ENCODE data around the gene PTGR2. TPM values are rescaled to one million over a fixed set of nuclear protein-coding genes. Genes with fewer than 3 reads are reported as not detected.

The PTGR2 gene
- total and polyA plus RNA-seq, 3 experiments from 2014 or later = 3.0 to 4.2 (median 3.3) TPM

GRCh38 chr14:73814153-73814552 lies 37.5 kb upstream of the PTGR2 start:
- Histone ChIP-seq H3K4me1 (ENCODE audit: insufficient read depth, low read length) (no peaks in the 10 kb centered on the region), H3K4me3 (ENCODE audit: low read length) (no peak overlapping the region), H3K27me3 (ENCODE audit: insufficient read depth, low read length, poor library complexity, severe bottlenecking) (no peaks in the 10 kb centered on the region), H3K36me3 (ENCODE audit: insufficient read depth, low read length) (no peaks in the 10 kb centered on the region), H3K27ac (ENCODE audit: low read depth, low read length) (no peak overlapping the region), H3K9me3 (ENCODE audit: low read length) (no peaks in the 10 kb centered on the region)
- ChIA-PET CTCF (interaction anchor here (1.1 to 2.2 kb wide), 3 partner anchors 11 to 86 kb away, joined by 3 to 7 read pairs (median 5); no protein-coding TSS in a partner anchor), POLR2A (no interaction called here)
- Mint-ChIP-seq H3K27ac (peak overlapping the region in 1 of 8 donors; percentile 43), H3K9me3 (no peaks in the 10 kb centered on the region), H3K36me3 (no peaks in the 10 kb centered on the region), H3K4me3 (no peak overlapping the region), H3K4me1 (peaks cover 0 to 5% (median 0%) of the 10 kb centered on the region in 3 donors), H3K27me3 (peaks cover 0 to 4% of the 10 kb centered on the region in 2 donors)
- no peak for DNase-seq

- H3K27me3 ChIP-seq (ENCODE audit: insufficient read depth, low read length, poor library complexity, severe bottlenecking) = no peaks in the 10 kb centered on the region
- no peak overlapping the region for H3K4me3 ChIP-seq (ENCODE audit: low read length)
- H3K36me3 ChIP-seq (ENCODE audit: insufficient read depth, low read length) = no peaks in the 10 kb centered on the region
- H3K4me1 ChIP-seq (ENCODE audit: insufficient read depth, low read length) = no peaks in the 10 kb centered on the region
- Mint-ChIP-seq H3K4me1 (peaks cover 0 to 5% (median 0%) of the 10 kb centered on the region in 3 donors), H3K27me3 (peaks cover 0 to 3% of the 10 kb centered on the region in 2 donors), H3K9me3 (no peaks in the 10 kb centered on the region), H3K4me3 (no peak overlapping the region), H3K36me3 (no peaks in the 10 kb centered on the region), H3K27ac (no peak overlapping the region)
- H3K9me3 ChIP-seq (ENCODE audit: low read length) = no peaks in the 10 kb centered on the region
- H3K27ac ChIP-seq (ENCODE audit: low read depth, low read length) = no peak overlapping the region
- CTCF ChIA-PET = interaction anchor here (0.7 kb wide), 1 partner anchor 89 kb away, joined by 4 read pairs; no protein-coding TSS in a partner anchor
- DNase-seq = no peak
- POLR2A ChIA-PET = no interaction called here
These were observed 35.8 kb upstream of the PTGR2 start for GRCh38 chr14:73815849-73816248.

GRCh38 chr14:73816393-73816816 lies 35.2 kb upstream of the PTGR2 start:
- DNase-seq = no peak
- H3K9me3 Mint-ChIP-seq = no peaks in the 10 kb centered on the region
- no peak overlapping the region for H3K4me3 Mint-ChIP-seq
- Histone ChIP-seq H3K27me3 (ENCODE audit: insufficient read depth, low read length, poor library complexity, severe bottlenecking) (no peaks in the 10 kb centered on the region), H3K9me3 (ENCODE audit: low read length) (no peaks in the 10 kb centered on the region), H3K4me3 (ENCODE audit: low read length) (no peak overlapping the region), H3K27ac (ENCODE audit: low read depth, low read length) (no peak overlapping the region), H3K36me3 (ENCODE audit: insufficient read depth, low read length) (no peaks in the 10 kb centered on the region), H3K4me1 (ENCODE audit: insufficient read depth, low read length) (no peaks in the 10 kb centered on the region)
- ChIA-PET POLR2A (no interaction called here), CTCF (interaction anchor here (1.5 kb wide), 1 partner anchor 30 kb away, joined by 3 read pairs; no protein-coding TSS in a partner anchor)
- H3K27me3 Mint-ChIP-seq = no peaks in the 10 kb centered on the region
- H3K27ac Mint-ChIP-seq = peak overlapping the region in 1 of 8 donors; percentile 51
- no peaks in the 10 kb centered on the region for H3K36me3 Mint-ChIP-seq
- H3K4me1 Mint-ChIP-seq = peaks cover 0 to 5% (median 0%) of the 10 kb centered on the region in 3 donors

GRCh38 chr14:73817020-73817655 lies 34.5 kb upstream of the PTGR2 start:
- ChIA-PET CTCF (interaction anchor here (1.5 kb wide), 1 partner anchor 31 kb away, joined by 3 read pairs; no protein-coding TSS in a partner anchor), POLR2A (no interaction called here)
- H3K36me3 Mint-ChIP-seq = no peaks in the 10 kb centered on the region
- Histone ChIP-seq H3K27ac (ENCODE audit: low read depth, low read length) (no peak overlapping the region), H3K4me3 (ENCODE audit: low read length) (no peak overlapping the region), H3K9me3 (ENCODE audit: low read length) (no peaks in the 10 kb centered on the region), H3K4me1 (ENCODE audit: insufficient read depth, low read length) (no peaks in the 10 kb centered on the region), H3K36me3 (ENCODE audit: insufficient read depth, low read length) (no peaks in the 10 kb centered on the region), H3K27me3 (ENCODE audit: insufficient read depth, low read length, poor library complexity, severe bottlenecking) (no peaks in the 10 kb centered on the region)
- H3K27me3 Mint-ChIP-seq = peaks cover 0 to 2% of the 10 kb centered on the region in 2 donors
- DNase-seq = no peak
- no peaks in the 10 kb centered on the region for H3K9me3 Mint-ChIP-seq
- H3K4me1 Mint-ChIP-seq = peaks cover 0 to 5% (median 0%) of the 10 kb centered on the region in 3 donors
- H3K4me3 Mint-ChIP-seq = no peak overlapping the region
- H3K27ac Mint-ChIP-seq = no peak overlapping the region

GRCh38 chr14:73818821-73819220 lies 32.8 kb upstream of the PTGR2 start:
- H3K9me3 ChIP-seq (ENCODE audit: low read length) = no peaks in the 10 kb centered on the region
- Mint-ChIP-seq H3K9me3 (no peaks in the 10 kb centered on the region), H3K4me1 (peaks cover 0 to 5% (median 0%) of the 10 kb centered on the region in 3 donors), H3K27ac (no peak overlapping the region), H3K4me3 (no peak overlapping the region), H3K36me3 (no peaks in the 10 kb centered on the region), H3K27me3 (peaks cover 0 to 4% of the 10 kb centered on the region in 2 donors)
- H3K4me1 ChIP-seq (ENCODE audit: insufficient read depth, low read length) = no peaks in the 10 kb centered on the region
- no peaks in the 10 kb centered on the region for H3K36me3 ChIP-seq (ENCODE audit: insufficient read depth, low read length)
- H3K27me3 ChIP-seq (ENCODE audit: insufficient read depth, low read length, poor library complexity, severe bottlenecking) = no peaks in the 10 kb centered on the region
- ChIA-PET POLR2A (no interaction called here), CTCF (no interaction called here)
- no peak for DNase-seq
- H3K27ac ChIP-seq (ENCODE audit: low read depth, low read length) = no peak overlapping the region
- H3K4me3 ChIP-seq (ENCODE audit: low read length) = no peak overlapping the region

GRCh38 chr14:73820631-73821030 lies 31.0 kb upstream of the PTGR2 start:
- Histone ChIP-seq H3K9me3 (ENCODE audit: low read length) (no peaks in the 10 kb centered on the region), H3K4me1 (ENCODE audit: insufficient read depth, low read length) (no peaks in the 10 kb centered on the region), H3K4me3 (ENCODE audit: low read length) (no peak overlapping the region), H3K27me3 (ENCODE audit: insufficient read depth, low read length, poor library complexity, severe bottlenecking) (no peaks in the 10 kb centered on the region), H3K36me3 (ENCODE audit: insufficient read depth, low read length) (no peaks in the 10 kb centered on the region), H3K27ac (ENCODE audit: low read depth, low read length) (no peak overlapping the region)
- peaks cover 0 to 2% (median 2%) of the 10 kb centered on the region in 3 donors for H3K4me1 Mint-ChIP-seq
- POLR2A ChIA-PET = no interaction called here
- CTCF ChIA-PET = interaction anchor here (1.3 kb wide), 1 partner anchor 91 kb away, joined by 4 read pairs; no protein-coding TSS in a partner anchor
- H3K36me3 Mint-ChIP-seq = no peaks in the 10 kb centered on the region
- DNase-seq = no peak
- H3K4me3 Mint-ChIP-seq = no peak overlapping the region
- peaks cover 0 to 4% of the 10 kb centered on the region in 2 donors for H3K27me3 Mint-ChIP-seq
- no peaks in the 10 kb centered on the region for H3K9me3 Mint-ChIP-seq
- H3K27ac Mint-ChIP-seq = peak overlapping the region in 1 of 8 donors; percentile 83

- H3K27ac Mint-ChIP-seq = peak overlapping the region in 1 of 8 donors; percentile 5
- no peak for DNase-seq
- H3K4me3 ChIP-seq (ENCODE audit: low read length) = no peak overlapping the region
- no peaks in the 10 kb centered on the region for H3K36me3 Mint-ChIP-seq
- H3K27me3 Mint-ChIP-seq = peaks cover 0 to 4% of the 10 kb centered on the region in 2 donors
- no peaks in the 10 kb centered on the region for H3K27me3 ChIP-seq (ENCODE audit: insufficient read depth, low read length, poor library complexity, severe bottlenecking)
- ChIA-PET CTCF (interaction anchor here (0.8 to 12.2 kb wide), 4 partner anchors 63 to 190 kb away, joined by 3 to 128 read pairs (median 4); a partner anchor contains a TSS), POLR2A (no interaction called here)
- H3K4me1 ChIP-seq (ENCODE audit: insufficient read depth, low read length) = no peaks in the 10 kb centered on the region
- no peak overlapping the region for H3K27ac ChIP-seq (ENCODE audit: low read depth, low read length)
- H3K4me1 Mint-ChIP-seq = peaks cover 0 to 4% (median 3%) of the 10 kb centered on the region in 3 donors
- no peak overlapping the region for H3K4me3 Mint-ChIP-seq
- H3K9me3 ChIP-seq (ENCODE audit: low read length) = no peaks in the 10 kb centered on the region
- H3K36me3 ChIP-seq (ENCODE audit: insufficient read depth, low read length) = no peaks in the 10 kb centered on the region
- no peaks in the 10 kb centered on the region for H3K9me3 Mint-ChIP-seq
These were observed 28.2 kb upstream of the PTGR2 start for GRCh38 chr14:73823339-73823885.

- POLR2A ChIA-PET = no interaction called here
- Mint-ChIP-seq H3K9me3 (no peaks in the 10 kb centered on the region), H3K27me3 (peaks cover 0 to 4% of the 10 kb centered on the region in 2 donors), H3K4me1 (peaks cover 0 to 6% (median 4%) of the 10 kb centered on the region in 3 donors), H3K4me3 (no peak overlapping the region), H3K27ac (no peak overlapping the region), H3K36me3 (no peaks in the 10 kb centered on the region)
- CTCF ChIA-PET = interaction anchor here (1.3 to 12.2 kb wide), 3 partner anchors 27 to 191 kb away, joined by 3 to 128 read pairs (median 3); no protein-coding TSS in a partner anchor
- Histone ChIP-seq H3K36me3 (ENCODE audit: insufficient read depth, low read length) (no peaks in the 10 kb centered on the region), H3K4me1 (ENCODE audit: insufficient read depth, low read length) (no peaks in the 10 kb centered on the region), H3K4me3 (ENCODE audit: low read length) (no peak overlapping the region), H3K9me3 (ENCODE audit: low read length) (no peaks in the 10 kb centered on the region), H3K27me3 (ENCODE audit: insufficient read depth, low read length, poor library complexity, severe bottlenecking) (no peaks in the 10 kb centered on the region), H3K27ac (ENCODE audit: low read depth, low read length) (no peak overlapping the region)
- DNase-seq = no peak
These were observed 27.5 kb upstream of the PTGR2 start for GRCh38 chr14:73824127-73824526.
